IMR-90 (cell line): Measurements from ENCODE around the gene DZIP1L.

Experiments used
- BHLHE40 ChIP-seq: fragments of 150-350 bp; IDR thresholded peaks from 2 replicates; pipeline ENCODE4 v1.6.1; 2016; ENCODE audit warnings: mild to moderate bottlenecking, low read depth, low read length
- CEBPB ChIP-seq: IDR thresholded peaks from 2 replicates; pipeline ENCODE4 v1.6.1; 2012; ENCODE audit warnings: low read depth, low read length, improper control_type of control experiment
- CHD1 ChIP-seq: IDR thresholded peaks from 2 replicates; pipeline ENCODE4 v1.6.1; 2012; ENCODE audit warnings: low read depth, low read length, improper control_type of control experiment
- FOS ChIP-seq: fragments of 150-350 bp; IDR thresholded peaks from 2 replicates; pipeline ENCODE4 v1.6.1; 2016; ENCODE audit warnings: low read depth, low read length
- MXI1 ChIP-seq: IDR thresholded peaks from 2 replicates; pipeline ENCODE4 v1.6.1; 2012; ENCODE audit warnings: low read depth, mild to moderate bottlenecking, low read length, moderate library complexity, borderline replicate concordance
- NFE2L2 ChIP-seq: fragments of 150-350 bp; IDR thresholded peaks from 2 replicates; pipeline ENCODE4 v1.6.1; 2016; ENCODE audit warnings: low read depth, mild to moderate bottlenecking, low read length
- POLR2A ChIP-seq: IDR thresholded peaks from 2 replicates; pipeline ENCODE4 v1.6.1; 2012; ENCODE audit warnings: mild to moderate bottlenecking, low read depth, low read length
- RAD21 ChIP-seq: IDR thresholded peaks from 2 replicates; pipeline ENCODE4 v1.6.1; 2012; ENCODE audit warnings: low read length, improper control_type of control experiment
- SMC3 ChIP-seq: fragments of 150-350 bp; IDR thresholded peaks from 2 replicates; pipeline ENCODE4 v1.6.1; 2016; ENCODE audit warnings: low read depth, mild to moderate bottlenecking, antibody characterized with exemption, low read length, moderate library complexity
- TF ChIP-seq, protein P1 (sequence below): fragments of 150-350 bp; IDR thresholded peaks from 2 replicates; pipeline ENCODE4 v1.6.1; 2017; ENCODE audit warnings: mild to moderate bottlenecking, antibody characterized with exemption, low read length, low read depth
- TF ChIP-seq, protein P2 (sequence below): conservative IDR thresholded peaks from 2 replicates; pipeline ENCODE4 v1.5.1; 2012; ENCODE audit warnings: mild to moderate bottlenecking, low read depth, low read length, improper control_type of control experiment
- TF ChIP-seq, protein P3 (sequence below): fragments of 150-350 bp; IDR thresholded peaks from 2 replicates; pipeline ENCODE4 v1.6.1; 2016; ENCODE audit warnings: low read depth, mild to moderate bottlenecking, low read length, moderate library complexity, borderline replicate concordance

DNA sequence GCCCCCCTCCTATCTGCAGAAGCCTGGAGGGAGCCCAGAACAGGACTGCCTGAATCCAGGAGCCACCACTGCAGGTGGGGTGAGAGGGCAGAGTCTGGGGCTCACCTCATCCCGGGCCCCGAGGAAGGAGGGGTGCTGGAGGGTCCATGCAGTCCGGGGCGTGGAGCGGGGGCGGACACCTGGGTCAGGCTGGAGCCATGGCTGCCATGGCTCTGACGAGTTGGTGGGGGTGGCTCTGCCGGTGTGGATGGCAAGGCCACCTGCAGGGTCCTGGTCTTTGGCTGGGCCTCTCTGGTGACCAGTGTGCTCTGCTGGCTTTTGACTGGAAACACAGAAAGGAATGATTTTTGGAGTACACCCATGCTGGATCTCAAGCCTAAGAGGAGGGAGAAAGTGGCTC, 47.4 kb downstream of the DZIP1L start:
- TF ChIP-seq, protein P1, sequence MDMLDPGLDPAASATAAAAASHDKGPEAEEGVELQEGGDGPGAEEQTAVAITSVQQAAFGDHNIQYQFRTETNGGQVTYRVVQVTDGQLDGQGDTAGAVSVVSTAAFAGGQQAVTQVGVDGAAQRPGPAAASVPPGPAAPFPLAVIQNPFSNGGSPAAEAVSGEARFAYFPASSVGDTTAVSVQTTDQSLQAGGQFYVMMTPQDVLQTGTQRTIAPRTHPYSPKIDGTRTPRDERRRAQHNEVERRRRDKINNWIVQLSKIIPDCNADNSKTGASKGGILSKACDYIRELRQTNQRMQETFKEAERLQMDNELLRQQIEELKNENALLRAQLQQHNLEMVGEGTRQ: no peak
- TF ChIP-seq, protein P2, sequence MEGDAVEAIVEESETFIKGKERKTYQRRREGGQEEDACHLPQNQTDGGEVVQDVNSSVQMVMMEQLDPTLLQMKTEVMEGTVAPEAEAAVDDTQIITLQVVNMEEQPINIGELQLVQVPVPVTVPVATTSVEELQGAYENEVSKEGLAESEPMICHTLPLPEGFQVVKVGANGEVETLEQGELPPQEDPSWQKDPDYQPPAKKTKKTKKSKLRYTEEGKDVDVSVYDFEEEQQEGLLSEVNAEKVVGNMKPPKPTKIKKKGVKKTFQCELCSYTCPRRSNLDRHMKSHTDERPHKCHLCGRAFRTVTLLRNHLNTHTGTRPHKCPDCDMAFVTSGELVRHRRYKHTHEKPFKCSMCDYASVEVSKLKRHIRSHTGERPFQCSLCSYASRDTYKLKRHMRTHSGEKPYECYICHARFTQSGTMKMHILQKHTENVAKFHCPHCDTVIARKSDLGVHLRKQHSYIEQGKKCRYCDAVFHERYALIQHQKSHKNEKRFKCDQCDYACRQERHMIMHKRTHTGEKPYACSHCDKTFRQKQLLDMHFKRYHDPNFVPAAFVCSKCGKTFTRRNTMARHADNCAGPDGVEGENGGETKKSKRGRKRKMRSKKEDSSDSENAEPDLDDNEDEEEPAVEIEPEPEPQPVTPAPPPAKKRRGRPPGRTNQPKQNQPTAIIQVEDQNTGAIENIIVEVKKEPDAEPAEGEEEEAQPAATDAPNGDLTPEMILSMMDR: no peak
- TF ChIP-seq FOS (no peak), CEBPB (no peak), POLR2A (no peak), MXI1 (no peak), RAD21 (no peak), SMC3 (no peak), NFE2L2 (no peak), CHD1 (no peak), BHLHE40 (no peak)
- TF ChIP-seq, protein P3, sequence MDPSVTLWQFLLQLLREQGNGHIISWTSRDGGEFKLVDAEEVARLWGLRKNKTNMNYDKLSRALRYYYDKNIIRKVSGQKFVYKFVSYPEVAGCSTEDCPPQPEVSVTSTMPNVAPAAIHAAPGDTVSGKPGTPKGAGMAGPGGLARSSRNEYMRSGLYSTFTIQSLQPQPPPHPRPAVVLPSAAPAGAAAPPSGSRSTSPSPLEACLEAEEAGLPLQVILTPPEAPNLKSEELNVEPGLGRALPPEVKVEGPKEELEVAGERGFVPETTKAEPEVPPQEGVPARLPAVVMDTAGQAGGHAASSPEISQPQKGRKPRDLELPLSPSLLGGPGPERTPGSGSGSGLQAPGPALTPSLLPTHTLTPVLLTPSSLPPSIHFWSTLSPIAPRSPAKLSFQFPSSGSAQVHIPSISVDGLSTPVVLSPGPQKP: no peak
